Lower lobe of right lung (tissue), 2 donors: ENCODE data around the gene TFAP2C. TPM values are rescaled to one million over a fixed set of nuclear protein-coding genes. Genes with fewer than 3 reads are reported as not detected.

Experiments
- ATAC-seq, 2 donors: fragments of 200-7000 bp; cut with Tn5 transposase; one replicate each; pipeline ENCODE4 v1.9.1; 2020 to 2022; ENCODE audit warnings: mild to moderate bottlenecking in 2 of 2, moderate library complexity in 2 of 2
- DNase-seq: peaks from one replicate; pipeline ENCODE4 v3.0.0-alpha.2; 2020
- H3K27ac ChIP-seq: fragments of 200-600 bp; one replicate; pipeline ENCODE4 v1.8.0; 2022
- H3K27me3 ChIP-seq: fragments of 200-600 bp; one replicate; pipeline ENCODE4 v1.8.0; 2022; ENCODE audit warnings: low read depth
- H3K36me3 ChIP-seq: fragments of 200-600 bp; one replicate; pipeline ENCODE4 v1.8.0; 2022; ENCODE audit warnings: mild to moderate bottlenecking
- H3K4me1 ChIP-seq: fragments of 200-600 bp; one replicate; pipeline ENCODE4 v1.8.0; 2022
- H3K4me3 ChIP-seq: fragments of 200-600 bp; one replicate; pipeline ENCODE4 v1.8.0; 2022; ENCODE audit warnings: mild to moderate bottlenecking
- H3K9me3 ChIP-seq: fragments of 200-600 bp; one replicate; pipeline ENCODE4 v1.8.0; 2022
- intact Hi-C: fragments of 100-400 bp; cut with DNase I; formaldehyde crosslinking; loops from one replicate; pipeline ENCODE4 v1.11.0; 2022
- total RNA-seq: library from RNA; stranded (reverse); fragmentation: NEBNext Ultra II Directional; extraction: Animal tissue kit (Norgen Biotek cat#: 25700); gene quantifications from one replicate; pipeline ENCODE4 v1.2.1, GENCODE V29; 2021
- TF ChIP-seq, protein P1 (sequence below): fragments of 200-600 bp; IDR thresholded peaks from one replicate; pipeline ENCODE4 v1.8.0; 2022; ENCODE audit warnings: antibody characterized with exemption, mild to moderate bottlenecking
- donor health status: DM: no; HTN: yes; CAD: no; lungs with severe emphysema.

TFAP2C gene
- total RNA-seq, 1 donor from 2014 or later: 4.2 TPM

GRCh38 chr20:56673450-56673849 is 44.3 kb downstream of the TFAP2C start:
- DNase-seq: no peak

DNA sequence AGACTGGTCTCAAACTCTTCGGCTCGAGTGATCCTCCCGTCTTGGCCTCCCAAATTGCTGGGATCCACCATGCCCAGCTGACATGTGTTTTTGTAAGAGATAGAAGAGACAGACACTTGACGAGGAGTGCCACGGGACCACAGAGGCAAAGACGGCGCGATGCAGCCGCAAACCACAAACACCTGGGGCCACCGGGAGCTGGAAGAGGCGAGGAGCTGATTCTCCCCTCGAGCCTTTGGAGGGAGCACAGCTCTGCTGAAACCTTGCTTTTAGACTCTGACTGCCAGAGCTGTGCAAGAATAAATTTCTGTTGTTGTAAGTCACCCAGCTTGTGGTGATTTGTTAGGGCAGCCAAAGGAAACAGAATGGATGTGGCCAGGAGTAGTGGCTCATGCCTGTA is 46.9 kb downstream of the TFAP2C start:
- TF ChIP-seq, protein P1, sequence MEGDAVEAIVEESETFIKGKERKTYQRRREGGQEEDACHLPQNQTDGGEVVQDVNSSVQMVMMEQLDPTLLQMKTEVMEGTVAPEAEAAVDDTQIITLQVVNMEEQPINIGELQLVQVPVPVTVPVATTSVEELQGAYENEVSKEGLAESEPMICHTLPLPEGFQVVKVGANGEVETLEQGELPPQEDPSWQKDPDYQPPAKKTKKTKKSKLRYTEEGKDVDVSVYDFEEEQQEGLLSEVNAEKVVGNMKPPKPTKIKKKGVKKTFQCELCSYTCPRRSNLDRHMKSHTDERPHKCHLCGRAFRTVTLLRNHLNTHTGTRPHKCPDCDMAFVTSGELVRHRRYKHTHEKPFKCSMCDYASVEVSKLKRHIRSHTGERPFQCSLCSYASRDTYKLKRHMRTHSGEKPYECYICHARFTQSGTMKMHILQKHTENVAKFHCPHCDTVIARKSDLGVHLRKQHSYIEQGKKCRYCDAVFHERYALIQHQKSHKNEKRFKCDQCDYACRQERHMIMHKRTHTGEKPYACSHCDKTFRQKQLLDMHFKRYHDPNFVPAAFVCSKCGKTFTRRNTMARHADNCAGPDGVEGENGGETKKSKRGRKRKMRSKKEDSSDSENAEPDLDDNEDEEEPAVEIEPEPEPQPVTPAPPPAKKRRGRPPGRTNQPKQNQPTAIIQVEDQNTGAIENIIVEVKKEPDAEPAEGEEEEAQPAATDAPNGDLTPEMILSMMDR: no peak
- DNase-seq (no peak), ATAC-seq (no peak)
- Histone ChIP-seq H3K4me1 (no peaks in the 10 kb centered on the region), H3K4me3 (no peak overlapping the region), H3K9me3 (no peaks in the 10 kb centered on the region), H3K27ac (no peak overlapping the region), H3K27me3 (no peaks in the 10 kb centered on the region), H3K36me3 (no peaks in the 10 kb centered on the region)
- intact Hi-C loops: no loop called here

More at GRCh38 chr20:56673450-56673849, 44.3 kb downstream of the TFAP2C start:
- no peak overlapping the region for H3K27ac ChIP-seq
- no peaks in the 10 kb centered on the region for H3K36me3 ChIP-seq
- H3K27me3 ChIP-seq: no peaks in the 10 kb centered on the region
- intact Hi-C loops: no loop called here
- no peak for ATAC-seq
- H3K9me3 ChIP-seq: no peaks in the 10 kb centered on the region
- H3K4me1 ChIP-seq: no peaks in the 10 kb centered on the region
- TF ChIP-seq, protein P1: no peak
- H3K4me3 ChIP-seq: no peak overlapping the region

DNA sequence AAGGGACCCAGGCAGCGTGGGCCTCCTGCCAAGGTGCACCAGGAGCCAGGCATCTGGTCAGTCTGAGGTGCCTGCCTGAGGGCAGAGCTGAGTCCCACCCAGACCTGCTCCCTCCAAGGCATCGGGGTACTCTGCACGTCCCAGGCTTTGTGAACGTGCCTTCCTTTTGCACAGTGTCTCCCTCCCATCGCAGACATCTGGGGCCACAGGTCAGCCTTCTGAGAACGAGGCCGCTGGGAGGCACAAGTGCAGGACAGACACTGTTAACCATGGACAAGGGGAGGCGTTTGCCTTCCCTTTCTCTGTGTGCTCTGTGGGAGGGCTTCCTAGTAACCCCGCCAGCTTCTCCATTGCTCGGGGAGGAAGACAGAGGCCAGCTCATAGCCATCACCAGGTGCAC is 47.6 kb downstream of the TFAP2C start:
- no peak overlapping the region for H3K4me3 ChIP-seq
- TF ChIP-seq, protein P1: no peak
- no peaks in the 10 kb centered on the region for H3K9me3 ChIP-seq
- no peaks in the 10 kb centered on the region for H3K36me3 ChIP-seq
- H3K27ac ChIP-seq: no peak overlapping the region
- H3K4me1 ChIP-seq: no peaks in the 10 kb centered on the region
- DNase-seq (no peak), ATAC-seq (no peak)
- H3K27me3 ChIP-seq: no peaks in the 10 kb centered on the region
- intact Hi-C loops: no loop called here

GRCh38 chr20:56683077-56683865 is 54.2 kb downstream of the TFAP2C start:
- ATAC-seq (no peak), DNase-seq (no peak)
- Histone ChIP-seq H3K4me3 (no peak overlapping the region), H3K27ac (no peak overlapping the region), H3K9me3 (no peaks in the 10 kb centered on the region), H3K36me3 (no peaks in the 10 kb centered on the region), H3K27me3 (peaks cover 11% of the 10 kb centered on the region), H3K4me1 (no peaks in the 10 kb centered on the region)
- intact Hi-C loops: no loop called here
- TF ChIP-seq, protein P1: no peak

- no peaks in the 10 kb centered on the region for H3K36me3 ChIP-seq
- no peaks in the 10 kb centered on the region for H3K4me1 ChIP-seq
- no peak for DNase-seq
- no peaks in the 10 kb centered on the region for H3K9me3 ChIP-seq
- TF ChIP-seq, protein P1: no peak
- intact Hi-C loops: no loop called here
- H3K27me3 ChIP-seq: peaks cover 29% of the 10 kb centered on the region
- no peak for ATAC-seq
- no peak overlapping the region for H3K27ac ChIP-seq
- no peak overlapping the region for H3K4me3 ChIP-seq
Observed at GRCh38 chr20:56685879-56686278, 56.8 kb downstream of the TFAP2C start.
